Measurements from ENCODE around the gene LY6G5C. TPM values are rescaled to one million over a fixed set of nuclear protein-coding genes. Genes with fewer than 3 reads are reported as not detected.

The LY6G5C gene
- total and polyA plus RNA-seq, 9 of the 15 experiments (the other 6 are each of a cell fraction or from before 2014, with no cell fraction given) = 0.10 to 0.67 (median 0.46) TPM; not detected in 4

- no peak for TF ChIP-seq ID3 (CRISPR knock-in tag; IDR thresholded peaks at IDR 0.05)
- TF ChIP-seq ID3 (tag; IDR thresholded peaks at IDR 0.05) = no peak
- no peak for TF ChIP-seq ESRRB (CRISPR knock-in tag; IDR thresholded peaks at IDR 0.05; ENCODE audit: borderline replicate concordance)
- TF ChIP-seq ZNF589 (CRISPR knock-in tag; IDR thresholded peaks at IDR 0.05; ENCODE audit: low read depth) = no peak
- no peak for TF ChIP-seq HBP1 (CRISPR knock-in tag; IDR thresholded peaks at IDR 0.05)
- no peak for TF ChIP-seq BACH1 (tag; IDR thresholded peaks at IDR 0.05)
- no peak for TF ChIP-seq ZNF3 (CRISPR knock-in tag; IDR thresholded peaks at IDR 0.05)
- TF ChIP-seq SP2 (IDR thresholded peaks at IDR 0.05; ENCODE audit: extremely low read depth, low read depth, low read length, poor library complexity, severe bottlenecking) = no peak
- TF ChIP-seq ZNF511 (CRISPR knock-in tag; IDR thresholded peaks at IDR 0.05) = no peak; the same call in 1 of the 2 replicates
- TF ChIP-seq TFAM (CRISPR knock-in tag; conservative IDR thresholded peaks at IDR 0.05) = no peak
- no peak for TF ChIP-seq STAT5B (CRISPR knock-in tag; IDR thresholded peaks at IDR 0.05)
- no peak for TF ChIP-seq DACH1 (IDR thresholded peaks at IDR 0.05; ENCODE audit: partially characterized antibody)
- TF ChIP-seq HDAC3 (IDR thresholded peaks at IDR 0.05; ENCODE audit: borderline replicate concordance, partially characterized antibody) = no peak
- TF ChIP-seq TARDBP (IDR thresholded peaks at IDR 0.05) = peak; percentile 58; the same call in 1 of the 2 replicates
- TF ChIP-seq ATF3 (IDR thresholded peaks at IDR 0.05) = no peak
- TF ChIP-seq ATF3 (CRISPR knock-in tag; conservative IDR thresholded peaks at IDR 0.05) = peak; percentile 79
- TF ChIP-seq POLR2B (IDR thresholded peaks at IDR 0.05; ENCODE audit: low read depth, partially characterized antibody) = no peak
- TF ChIP-seq HOXB6 (CRISPR knock-in tag; IDR thresholded peaks at IDR 0.05; ENCODE audit: borderline replicate concordance) = no peak
- no peak for TF ChIP-seq HES1 (IDR thresholded peaks at IDR 0.05; ENCODE audit: low read depth)
Observed at GRCh38 chr6:31680226-31681134, at the start of gene LY6G5C (continued).
